Measurements from ENCODE around the gene FHIT.
"Not testable (repeated sequence)": the region's sequence is repeated elsewhere in the genome, so short reads cannot be mapped to it uniquely, and the experiment has no call there.

Gene FHIT

GRCh38 chr3:60707452-60708020 is 543.7 kb downstream of the FHIT start:
- DNase-seq (ENCODE audit: low read depth): no peak

DNA sequence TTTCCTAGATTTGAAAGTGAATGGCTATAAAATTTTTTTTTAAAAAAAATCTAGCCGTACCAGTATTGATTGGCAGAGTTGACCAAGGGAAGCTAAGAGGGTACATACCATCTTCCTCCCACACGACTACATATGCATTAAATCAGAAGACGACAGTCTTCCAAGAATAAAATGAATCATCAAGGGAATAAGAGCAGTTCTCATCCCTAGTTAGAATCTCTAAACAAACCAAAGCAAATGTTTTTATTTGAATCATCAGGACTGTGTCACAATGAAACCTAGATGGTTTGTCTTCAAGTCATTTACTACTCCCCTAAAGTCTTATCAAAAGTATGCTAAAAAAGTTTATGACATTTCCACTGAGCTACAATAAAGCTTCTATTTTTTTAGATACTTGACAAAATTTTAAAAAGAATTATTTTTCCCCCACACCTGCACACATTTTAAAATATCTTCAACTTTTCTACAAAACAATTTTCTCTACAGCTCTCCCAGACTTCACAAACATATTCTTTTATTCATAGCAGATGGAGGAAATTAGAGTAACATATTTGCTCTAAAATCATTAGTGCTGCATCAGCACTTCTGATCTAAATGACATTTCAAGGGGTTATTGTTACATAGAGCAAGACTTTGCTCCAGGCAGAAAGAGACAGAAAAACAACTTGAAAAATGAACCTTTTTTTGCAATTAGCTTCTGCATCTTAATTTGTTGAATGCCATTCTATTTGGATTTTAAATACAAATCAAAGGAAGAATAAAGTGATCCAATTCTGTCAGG is 547.1 kb downstream of the FHIT start:
- DNase-seq (ENCODE audit: low read depth): no peak

- DNase-seq (ENCODE audit: low read depth): no peak
Measured at GRCh38 chr3:60703008-60703407, 548.2 kb downstream of the FHIT start.

DNA sequence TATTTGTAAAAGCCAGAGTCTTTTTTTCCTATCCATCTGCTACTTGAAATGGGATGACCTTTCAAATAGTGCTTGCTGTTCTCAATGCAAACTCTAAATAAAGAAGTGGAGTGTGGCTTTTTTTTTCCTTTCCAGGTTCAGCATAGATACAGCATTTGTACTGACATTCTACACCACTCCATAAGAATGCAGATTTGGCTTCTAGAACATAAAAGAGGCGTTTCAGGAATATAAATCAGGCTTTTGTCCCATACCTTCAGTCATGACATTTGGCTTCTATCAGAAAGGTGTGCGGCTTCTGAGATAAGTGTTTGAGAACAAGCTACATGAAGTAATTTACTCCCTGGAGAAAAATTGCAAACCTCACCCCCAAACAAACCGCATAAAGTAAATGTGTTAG is 553.1 kb downstream of the FHIT start:
- DNase-seq (ENCODE audit: low read depth): no peak

- DNase-seq (ENCODE audit: low read depth): no peak
Measured at GRCh38 chr3:60697132-60697531, 554.1 kb downstream of the FHIT start.

- DNase-seq (ENCODE audit: low read depth): no peak
Measured at GRCh38 chr3:60696428-60697125, 554.7 kb downstream of the FHIT start.

DNA sequence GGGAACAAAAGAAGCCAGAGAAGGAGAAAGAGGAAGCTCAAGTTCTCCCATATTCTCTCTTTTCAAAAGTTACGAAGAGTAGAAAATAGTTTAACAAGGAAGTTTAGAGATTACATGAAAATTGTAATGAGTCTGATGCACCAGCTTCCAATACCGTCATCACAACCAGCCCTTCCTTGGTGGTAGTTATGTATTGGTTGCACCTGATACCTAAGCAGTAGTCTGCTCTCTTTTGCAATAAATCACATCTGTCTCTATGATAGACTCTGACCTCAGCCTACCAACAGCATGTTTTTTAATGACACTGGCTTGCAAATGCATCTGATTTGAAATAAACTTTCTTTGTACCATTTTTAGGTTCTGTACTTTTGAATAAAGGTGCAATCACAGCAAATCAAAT is 575.8 kb downstream of the FHIT start:
- DNase-seq (ENCODE audit: low read depth): no peak

DNA sequence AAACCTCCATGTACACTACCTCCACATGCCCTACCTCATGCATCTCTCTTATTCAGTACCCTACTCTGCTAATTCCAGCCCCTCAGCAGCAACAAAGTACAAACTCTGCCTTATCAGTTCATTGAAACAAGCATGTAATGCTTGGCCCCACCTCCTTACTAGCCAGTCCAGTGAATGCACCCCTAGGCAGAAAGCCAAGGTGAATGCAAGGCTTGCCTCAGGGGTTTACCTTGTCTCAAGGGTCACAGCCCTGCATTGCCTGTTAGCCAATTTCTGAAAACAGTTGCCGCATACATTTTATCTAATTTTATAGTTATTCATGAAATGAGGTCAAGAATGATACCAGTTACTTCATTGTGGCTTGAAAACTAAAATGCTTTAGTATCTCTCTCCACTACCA is 576.4 kb downstream of the FHIT start:
- no peak for DNase-seq (ENCODE audit: low read depth)

- DNase-seq (ENCODE audit: low read depth): no peak
Measured at GRCh38 chr3:60673123-60673522, 578.1 kb downstream of the FHIT start.

- not testable (repeated sequence) for DNase-seq (ENCODE audit: low read depth)
Measured at GRCh38 chr3:60672337-60672736, 578.9 kb downstream of the FHIT start.

DNA sequence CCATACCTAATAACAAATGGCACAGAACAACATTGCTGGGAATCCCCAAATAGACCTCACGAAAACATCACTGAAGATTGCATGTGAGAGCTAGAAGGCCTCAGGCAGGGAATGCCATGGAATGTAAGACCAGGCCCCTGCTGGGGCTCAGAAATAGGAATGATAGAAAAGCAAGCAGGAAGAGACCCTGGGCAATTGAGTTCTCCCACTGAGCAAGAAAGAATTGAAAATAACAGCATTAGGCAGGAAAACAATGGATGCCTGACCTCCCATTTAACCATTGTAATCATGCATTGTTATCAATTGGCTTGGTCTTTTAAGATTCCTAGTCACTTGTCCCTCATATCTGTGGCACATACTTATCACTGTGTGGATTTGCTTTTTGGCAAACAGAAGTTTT is 581.6 kb downstream of the FHIT start:
- DNase-seq (ENCODE audit: low read depth): no peak

DNA sequence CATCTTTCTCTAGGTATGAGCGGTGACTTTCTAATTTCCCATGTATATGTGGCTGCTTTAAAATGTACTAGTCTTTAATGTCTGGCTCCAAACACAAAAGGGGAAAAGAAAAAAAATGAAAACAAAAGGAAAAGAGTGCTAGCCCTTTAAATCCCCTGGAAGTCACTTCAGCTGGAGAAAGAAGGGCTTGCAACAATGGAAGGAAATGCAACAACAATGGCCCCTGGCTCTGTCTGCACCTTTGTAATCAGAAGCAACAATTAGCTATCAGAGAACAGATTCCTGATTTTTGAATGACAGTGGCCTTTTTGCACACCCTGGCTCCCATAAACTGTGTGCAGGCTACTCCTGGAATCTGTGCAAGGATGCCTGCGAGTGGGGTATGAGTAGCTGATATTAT is 591.2 kb downstream of the FHIT start:
- DNase-seq (ENCODE audit: low read depth): no peak

DNA sequence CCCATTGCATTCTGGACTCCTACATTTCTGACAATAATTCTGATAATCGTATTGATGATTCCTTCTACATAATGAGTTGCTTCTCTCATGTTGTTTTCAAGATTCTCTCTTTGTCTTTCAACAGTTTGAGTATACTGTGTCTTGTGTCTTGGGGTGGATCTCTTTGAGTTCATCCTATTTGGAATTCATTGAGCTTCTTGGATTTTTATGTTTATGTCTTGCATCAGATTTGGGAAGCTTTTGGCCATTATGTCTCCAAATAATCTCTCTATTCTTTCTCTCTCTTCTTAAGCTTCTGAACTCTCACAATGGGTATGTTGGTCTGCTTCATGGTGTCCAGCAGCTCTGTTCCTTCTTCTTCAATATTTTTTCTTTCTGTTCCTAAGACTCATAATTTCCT is 592.2 kb downstream of the FHIT start:
- no peak for DNase-seq (ENCODE audit: low read depth)

DNA sequence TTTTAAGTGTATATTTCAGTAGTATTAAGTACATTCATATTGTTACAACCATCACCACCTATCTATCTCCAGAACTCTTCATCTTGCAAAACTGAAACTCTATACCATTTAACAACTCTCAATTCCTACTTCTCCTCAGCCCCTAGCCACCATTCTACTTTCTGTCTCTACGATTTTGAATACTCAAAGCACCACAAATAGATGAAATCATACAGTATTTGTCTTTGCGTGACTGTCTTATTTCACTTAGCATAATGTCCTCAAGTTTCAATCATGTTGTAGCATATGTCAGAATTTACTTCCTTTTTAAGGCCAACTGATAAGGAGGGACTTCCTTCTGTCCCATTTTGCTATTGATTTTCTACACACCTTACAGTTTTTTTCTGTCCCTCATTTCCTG is 593.3 kb downstream of the FHIT start:
- DNase-seq (ENCODE audit: low read depth): no peak

- DNase-seq (ENCODE audit: low read depth): no peak
Measured at GRCh38 chr3:60652829-60653228, 598.4 kb downstream of the FHIT start.

GRCh38 chr3:60651799-60652198 is 599.5 kb downstream of the FHIT start:
- DNase-seq (ENCODE audit: low read depth): no peak

DNA sequence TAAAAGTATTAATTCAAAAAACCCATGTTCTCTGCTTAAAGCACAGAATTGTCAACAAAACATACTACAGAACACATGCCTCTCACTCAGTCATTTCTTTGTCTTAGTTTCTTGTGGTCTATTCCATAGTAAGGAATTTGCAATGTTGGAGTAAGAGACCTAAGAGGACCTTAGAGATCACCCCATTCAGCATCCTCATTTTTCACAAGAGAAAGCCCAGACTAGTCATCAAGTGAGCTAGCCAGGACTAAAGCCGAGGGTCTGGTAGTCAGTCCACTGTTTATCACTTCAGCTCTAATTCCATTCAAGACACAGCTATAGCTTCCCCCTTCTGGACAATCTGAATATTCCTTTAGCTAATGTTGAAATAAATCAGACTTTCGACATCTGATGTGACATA is 601.1 kb downstream of the FHIT start:
- DNase-seq (ENCODE audit: low read depth): no peak

DNA sequence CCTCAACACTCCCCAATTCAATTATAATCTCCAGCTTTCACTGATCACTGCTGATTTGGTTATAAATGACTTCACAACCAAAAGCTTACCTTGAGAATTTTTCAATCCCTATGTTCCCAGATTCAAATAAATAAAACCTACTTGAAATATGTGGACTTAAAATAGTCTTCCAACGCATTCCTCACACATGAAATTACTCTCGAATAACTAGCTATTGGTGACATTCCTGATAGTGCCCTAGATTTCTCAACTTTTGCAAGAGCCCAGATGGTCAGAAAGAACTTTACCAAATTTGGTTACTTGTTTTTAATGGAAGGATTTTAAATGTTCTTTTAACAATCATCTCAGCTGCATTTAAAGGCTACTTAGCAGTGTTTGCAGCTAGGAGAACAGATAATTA is 605.5 kb downstream of the FHIT start:
- no peak for DNase-seq (ENCODE audit: low read depth)

DNA sequence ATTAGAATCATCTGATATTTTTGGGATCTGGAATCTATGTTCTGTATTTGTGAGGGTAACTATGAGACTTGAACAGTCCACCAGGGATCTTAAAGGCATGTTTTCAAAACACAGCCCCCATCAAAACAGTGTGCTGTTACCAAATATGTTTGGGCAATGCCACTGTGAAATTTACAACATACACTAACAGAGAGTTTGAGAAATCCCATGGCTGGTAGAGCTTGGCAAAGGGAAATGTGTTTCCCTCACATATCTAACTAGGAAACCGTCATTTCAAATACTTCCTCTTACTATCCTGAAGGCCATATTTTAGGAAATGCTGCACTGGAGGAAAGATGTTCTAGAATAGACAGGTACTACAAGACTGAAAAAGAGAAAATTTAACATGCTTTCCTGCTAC is 607.4 kb downstream of the FHIT start:
- DNase-seq (ENCODE audit: low read depth): no peak

GRCh38 chr3:60641354-60641753 is 609.9 kb downstream of the FHIT start:
- DNase-seq (ENCODE audit: low read depth): no peak

GRCh38 chr3:60636846-60637245 is 614.4 kb downstream of the FHIT start:
- no peak for DNase-seq (ENCODE audit: low read depth)

DNA sequence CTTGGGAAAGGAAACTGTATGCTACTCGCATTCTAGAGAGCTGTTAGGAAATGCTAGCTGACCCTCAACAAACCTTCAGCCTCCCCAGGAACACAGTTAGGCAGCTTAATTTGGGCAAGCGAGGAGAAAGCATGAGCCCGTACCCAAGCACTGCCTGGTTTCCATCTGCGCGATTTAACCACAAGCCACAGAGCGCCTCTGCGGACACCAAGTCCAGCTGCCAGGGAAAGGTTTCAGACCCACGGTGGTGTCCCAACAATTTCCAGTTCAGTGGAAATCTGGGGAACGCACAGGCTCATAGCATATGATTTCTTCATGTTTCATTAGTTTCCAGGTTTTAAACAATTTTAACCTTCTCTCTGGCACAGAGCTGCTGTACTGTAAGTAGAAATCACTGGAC is 617.6 kb downstream of the FHIT start:
- DNase-seq (ENCODE audit: low read depth): no peak

DNA sequence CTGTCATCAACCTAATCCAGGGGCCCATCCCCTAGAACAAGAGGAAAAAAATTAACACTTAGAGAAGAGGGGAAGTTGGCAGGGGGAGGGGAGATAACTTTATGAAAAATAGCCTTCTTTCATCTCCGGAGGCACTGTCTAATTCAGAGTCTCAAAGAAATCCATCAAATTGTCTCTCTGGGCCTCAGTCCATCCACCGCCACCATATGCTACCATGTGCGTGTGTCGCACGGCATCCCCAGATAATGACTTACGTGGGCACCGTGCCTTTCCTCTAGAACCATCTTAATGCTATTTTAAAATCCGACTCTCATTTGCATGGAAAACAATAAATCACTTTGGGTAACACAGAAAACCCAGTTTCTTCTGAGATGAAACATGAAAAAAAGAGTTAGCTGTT is 619.7 kb downstream of the FHIT start:
- DNase-seq (ENCODE audit: low read depth): no peak

GRCh38 chr3:60630953-60631352 is 620.3 kb downstream of the FHIT start:
- no peak for DNase-seq (ENCODE audit: low read depth)

Data from HS-27A (cell line).